C4-2B (cell line): ENCODE data around the gene DLG1.

Source experiments
- CTCF ChIP-seq: fragments of 450-650 bp; conservative IDR thresholded peaks from 2 replicates; pipeline ENCODE4 v1.5.1; 2017; ENCODE audit warnings: mild to moderate bottlenecking
- ZFX ChIP-seq: fragments of 450-650 bp; IDR thresholded peaks from 2 replicates; pipeline ENCODE4 v1.6.1; 2017

- TF ChIP-seq CTCF (no peak), ZFX (no peak)
Observed at GRCh38 chr3:197027151-197027895, 271.1 kb downstream of the DLG1 start.
